GM18858 (cell line): ENCODE results near the gene ZNF579.
"Not testable (repeated sequence)": the region's sequence is repeated elsewhere in the genome, so short reads cannot be mapped to it uniquely, and the experiment has no call there.

Source experiments
- ATAC-seq: cut with Tn5 transposase; IDR thresholded peaks from one replicate; pipeline ENCODE4 v1.9.1; 2021; ENCODE audit not compliant: unreplicated experiment

The ZNF579 gene

DNA sequence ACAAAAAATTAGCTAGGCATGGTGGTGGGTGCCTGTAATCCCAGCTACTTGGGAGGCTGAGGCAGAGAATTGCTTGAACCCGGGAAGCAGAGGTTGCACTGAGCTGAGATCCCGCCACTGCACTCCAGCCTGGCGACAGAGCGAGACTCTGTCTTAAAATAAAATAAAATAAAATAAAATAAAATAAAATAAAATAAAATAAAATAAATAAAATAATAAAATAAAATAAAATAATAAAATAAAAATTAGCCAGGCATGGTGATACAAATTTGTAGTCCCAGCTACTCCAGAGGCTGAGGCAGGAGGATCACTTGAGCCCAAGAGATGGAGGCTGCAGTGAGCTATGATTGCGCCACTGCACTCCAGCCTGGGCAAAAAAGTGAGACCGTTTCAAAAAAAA lies 6.7 kb downstream of the ZNF579 start:
- ATAC-seq = not testable (repeated sequence)

DNA sequence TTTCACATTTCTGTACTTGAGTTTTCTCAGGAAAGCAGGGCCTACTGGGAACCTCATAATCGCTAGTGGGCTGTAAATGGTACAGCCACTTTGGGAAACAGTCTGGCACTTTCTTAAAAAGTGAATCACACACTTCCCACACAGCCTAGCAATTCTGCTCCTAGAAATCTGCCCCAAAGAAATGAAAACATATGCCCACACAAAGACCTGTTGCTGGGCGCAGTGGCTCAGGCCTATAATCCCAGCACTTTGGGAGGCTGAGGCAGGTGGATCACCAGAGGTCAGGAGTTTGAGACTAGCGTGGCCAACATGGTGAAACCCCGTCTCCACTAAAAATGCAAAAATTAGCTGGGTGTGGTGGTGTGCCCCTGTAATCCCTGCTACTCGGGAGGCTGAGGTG lies 11.2 kb downstream of the ZNF579 start:
- not testable (repeated sequence) for ATAC-seq

DNA sequence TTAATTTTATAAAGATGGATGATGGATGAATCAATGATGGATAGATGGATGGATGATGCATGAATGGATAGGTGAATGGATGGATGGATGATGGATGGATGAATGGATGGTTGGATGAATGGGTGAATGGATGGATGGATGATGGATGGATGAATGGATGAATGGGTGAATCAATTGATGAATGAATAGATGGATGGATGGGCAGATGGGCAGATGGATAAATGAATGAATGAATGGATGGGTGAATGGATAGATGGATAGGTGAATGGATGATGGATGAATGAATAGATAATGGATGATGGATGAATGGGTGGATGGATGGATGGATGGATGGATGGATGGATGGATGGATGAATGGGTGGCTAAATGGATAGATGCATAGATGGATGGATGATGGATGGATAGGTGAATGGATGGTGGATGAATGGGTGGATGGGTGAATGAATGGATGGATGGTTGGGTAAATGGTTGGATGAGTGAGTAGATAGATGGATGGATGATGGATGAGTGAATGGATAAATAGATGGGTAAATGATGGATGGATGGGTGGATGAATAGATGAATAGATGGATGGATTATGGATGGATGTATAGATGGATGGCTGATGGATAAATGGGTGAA lies 12.8 kb downstream of the ZNF579 start:
- no peak for ATAC-seq

DNA sequence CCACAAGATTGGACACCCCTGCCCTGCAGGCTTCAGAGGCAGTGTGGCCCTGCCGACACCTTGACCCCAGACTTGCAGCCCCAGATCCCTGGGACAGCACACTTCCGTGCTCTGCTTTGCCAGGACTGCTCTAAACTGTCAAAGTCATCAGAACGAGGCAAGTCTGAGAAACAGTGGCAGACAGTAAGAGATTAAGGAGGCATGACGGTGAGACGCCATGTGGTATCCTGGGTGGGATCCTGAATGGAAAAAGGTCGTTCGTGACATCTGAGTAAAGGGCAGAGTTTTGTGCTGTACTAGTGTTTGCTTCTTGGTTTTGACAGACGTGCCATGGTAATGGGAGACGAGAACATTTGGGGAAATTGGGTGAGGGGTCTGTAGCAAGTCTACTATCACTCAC lies 13.8 kb downstream of the ZNF579 start:
- no peak for ATAC-seq

DNA sequence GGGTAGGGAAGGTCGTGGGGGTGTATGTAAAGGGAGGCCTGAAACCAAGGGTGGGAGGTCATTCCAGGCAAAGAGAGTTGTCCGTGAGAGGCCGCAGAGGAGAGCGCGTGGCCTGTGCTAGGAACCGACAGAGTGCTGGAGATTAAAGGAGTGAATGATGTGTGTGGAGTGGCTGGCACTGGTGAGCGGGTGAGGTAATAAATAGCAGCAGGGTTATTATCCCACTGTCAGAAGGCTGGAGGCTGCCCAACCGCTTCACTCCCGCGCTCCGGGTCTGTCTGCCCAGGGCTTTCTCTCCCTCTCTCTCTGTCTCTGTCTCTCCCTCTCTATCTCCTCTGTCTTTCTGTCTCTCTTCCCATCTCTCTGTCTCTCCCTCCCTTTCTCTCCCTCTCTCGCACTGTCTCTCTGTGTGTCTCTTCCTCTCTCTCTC lies 17.4 kb downstream of the ZNF579 start:
- ATAC-seq = no peak

DNA sequence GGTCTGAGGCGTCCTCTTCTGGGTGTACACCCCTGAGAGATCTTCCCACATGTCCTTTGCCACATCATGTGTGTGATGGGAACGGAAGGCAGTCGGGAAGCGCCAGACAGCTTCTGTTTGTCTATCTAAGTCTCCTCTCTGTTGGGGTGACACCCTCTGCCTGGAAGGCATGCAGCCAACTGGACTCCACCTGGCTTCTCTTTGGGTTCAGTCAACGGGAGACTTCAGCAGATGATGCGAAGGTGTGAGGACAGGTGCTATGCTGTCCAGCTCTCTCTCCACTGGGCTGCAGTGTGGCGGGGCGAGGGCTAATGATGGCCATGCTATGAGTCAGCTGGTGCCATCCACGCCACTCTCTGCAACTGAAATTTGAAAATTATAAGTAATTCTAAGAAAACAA lies 21.0 kb downstream of the ZNF579 start:
- ATAC-seq = no peak

DNA sequence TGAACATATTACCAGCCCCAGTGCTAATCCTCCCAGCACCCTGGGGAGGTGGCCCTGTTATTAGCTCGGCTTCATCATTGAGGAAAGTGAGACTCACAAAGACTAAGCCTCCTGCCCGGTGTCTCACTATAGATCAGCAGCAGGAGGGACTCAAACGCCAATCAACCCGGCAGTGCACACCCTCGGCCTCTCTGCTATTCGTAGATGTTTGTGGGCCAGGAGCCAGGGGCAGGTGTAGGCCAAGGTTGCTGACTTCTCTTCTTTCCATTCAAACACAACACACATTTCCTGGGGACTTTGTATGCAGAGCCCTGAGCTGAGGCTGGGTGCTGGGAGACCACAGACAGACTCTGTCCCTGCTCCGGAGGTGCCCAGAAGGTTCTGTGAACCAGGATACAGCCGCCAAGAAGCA lies 25.9 kb downstream of the ZNF579 start:
- no peak for ATAC-seq

DNA sequence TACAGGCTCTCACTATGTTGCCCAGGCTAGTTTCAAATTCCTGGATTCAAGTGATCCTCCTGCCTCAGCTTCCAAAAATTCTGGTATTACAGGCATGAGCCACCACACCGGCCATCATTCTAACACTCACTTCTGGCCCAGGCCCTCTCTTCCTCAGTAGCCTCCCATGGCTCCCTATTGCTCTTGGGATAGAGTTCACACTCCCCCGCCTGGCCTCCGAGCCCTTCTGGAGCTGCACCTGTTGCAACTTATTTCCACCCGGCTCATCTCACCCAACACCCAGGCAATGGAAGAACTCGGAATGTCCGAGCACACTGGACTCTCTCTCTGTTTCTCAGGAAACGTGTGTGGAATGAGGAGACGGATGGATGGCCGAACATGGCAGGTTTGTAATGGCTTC lies 26.3 kb downstream of the ZNF579 start:
- ATAC-seq = no peak

DNA sequence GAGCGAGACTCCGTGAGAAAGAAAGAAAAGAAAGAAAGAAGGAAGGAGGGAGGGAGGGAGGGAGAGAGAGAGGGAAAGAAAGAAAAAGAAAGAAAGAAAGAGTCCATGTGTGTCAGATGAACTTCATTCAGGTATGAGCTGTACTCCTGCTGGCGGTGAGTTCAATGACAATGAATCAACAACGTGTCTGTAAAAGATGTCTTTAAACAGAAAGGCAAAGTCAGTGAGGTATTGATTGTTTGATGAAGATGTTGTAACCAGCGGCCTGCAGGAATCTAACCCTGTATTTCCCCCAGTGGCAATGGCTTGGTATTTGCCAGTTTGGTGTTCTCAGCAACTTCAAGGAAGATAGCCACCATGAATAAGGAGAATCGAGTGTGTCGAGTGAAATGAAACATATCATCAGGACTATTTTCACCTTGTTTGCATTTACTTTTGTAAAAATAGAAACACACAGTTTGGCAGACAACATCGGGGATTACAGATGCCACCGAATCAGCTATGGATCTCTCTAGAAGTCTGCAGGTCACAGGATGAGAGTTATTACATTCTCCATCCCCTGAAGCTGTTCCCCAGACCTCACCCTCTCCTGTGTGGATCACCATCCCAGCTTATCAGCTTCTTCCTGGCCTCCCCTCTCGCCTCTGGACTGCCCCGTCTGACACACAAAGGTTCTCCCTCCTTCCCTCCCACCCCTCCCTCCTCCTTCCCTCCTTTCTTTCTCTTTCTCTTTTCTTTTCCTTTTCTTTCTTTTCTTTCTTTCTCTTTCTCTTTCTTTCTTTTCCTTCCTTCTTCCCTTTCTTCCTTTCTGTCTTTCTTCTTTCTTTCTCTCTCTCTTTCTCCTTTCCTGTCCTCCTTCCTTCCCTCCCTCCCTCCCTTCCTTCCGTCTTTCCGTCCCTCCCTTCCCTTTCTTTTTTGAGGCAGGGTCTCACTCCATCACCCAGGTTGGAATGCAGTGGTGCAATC lies 27.1 kb downstream of the ZNF579 start:
- no peak for ATAC-seq

DNA sequence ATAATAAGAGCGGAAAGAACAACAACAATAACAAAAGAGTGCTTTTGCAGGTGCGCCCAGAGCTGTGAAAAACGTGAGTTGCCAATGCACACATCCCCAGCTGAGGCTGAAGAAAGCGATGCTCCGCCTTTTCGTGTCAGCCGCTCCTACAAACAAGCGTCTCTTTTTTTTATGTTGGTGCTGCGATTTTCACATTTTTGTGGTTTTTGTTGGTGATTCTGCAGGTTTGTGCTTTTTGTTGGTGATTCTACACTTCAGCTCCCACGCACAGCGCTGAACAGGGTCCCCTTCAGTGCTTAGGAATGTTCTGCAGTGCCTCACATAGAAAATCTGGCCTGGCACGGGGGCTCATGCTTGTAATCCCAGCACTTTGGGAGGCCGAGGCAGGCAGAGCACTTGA lies 28.0 kb downstream of the ZNF579 start:
- ATAC-seq = no peak

DNA sequence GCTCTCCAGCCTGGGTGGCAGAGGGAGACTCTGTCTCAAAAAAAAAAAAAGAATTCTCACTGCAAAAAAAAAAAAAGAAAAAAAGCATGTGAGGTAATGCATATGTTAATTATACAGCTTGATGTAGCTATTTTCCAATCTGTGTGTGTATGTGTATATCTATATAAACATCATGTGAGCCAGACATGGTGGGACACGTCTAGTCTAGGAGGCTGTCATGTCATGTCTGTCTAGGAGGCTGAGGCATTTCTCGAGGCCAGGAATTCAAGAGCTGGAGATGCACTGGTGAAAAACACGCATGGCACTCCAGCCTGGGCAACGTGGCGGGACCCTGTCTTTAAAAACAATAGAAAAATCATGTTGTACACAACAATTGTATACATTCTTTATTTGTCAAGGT lies 28.4 kb downstream of the ZNF579 start:
- no peak for ATAC-seq

DNA sequence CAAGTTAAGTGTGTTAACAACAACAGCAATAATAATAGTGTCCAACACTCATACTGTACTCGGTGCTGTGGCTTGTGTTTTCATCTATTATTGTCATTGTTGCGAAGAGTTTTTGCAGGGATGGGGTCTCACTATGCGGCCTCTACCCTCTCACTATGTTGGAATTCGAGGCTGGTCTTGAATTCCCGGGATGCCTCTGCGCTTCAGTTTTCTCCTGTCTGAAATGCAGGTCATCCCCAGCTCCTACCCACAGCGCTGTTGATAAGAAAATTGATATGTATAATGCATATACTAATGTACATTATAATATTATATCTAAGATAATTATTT lies 30.4 kb downstream of the ZNF579 start:
- no peak for ATAC-seq

DNA sequence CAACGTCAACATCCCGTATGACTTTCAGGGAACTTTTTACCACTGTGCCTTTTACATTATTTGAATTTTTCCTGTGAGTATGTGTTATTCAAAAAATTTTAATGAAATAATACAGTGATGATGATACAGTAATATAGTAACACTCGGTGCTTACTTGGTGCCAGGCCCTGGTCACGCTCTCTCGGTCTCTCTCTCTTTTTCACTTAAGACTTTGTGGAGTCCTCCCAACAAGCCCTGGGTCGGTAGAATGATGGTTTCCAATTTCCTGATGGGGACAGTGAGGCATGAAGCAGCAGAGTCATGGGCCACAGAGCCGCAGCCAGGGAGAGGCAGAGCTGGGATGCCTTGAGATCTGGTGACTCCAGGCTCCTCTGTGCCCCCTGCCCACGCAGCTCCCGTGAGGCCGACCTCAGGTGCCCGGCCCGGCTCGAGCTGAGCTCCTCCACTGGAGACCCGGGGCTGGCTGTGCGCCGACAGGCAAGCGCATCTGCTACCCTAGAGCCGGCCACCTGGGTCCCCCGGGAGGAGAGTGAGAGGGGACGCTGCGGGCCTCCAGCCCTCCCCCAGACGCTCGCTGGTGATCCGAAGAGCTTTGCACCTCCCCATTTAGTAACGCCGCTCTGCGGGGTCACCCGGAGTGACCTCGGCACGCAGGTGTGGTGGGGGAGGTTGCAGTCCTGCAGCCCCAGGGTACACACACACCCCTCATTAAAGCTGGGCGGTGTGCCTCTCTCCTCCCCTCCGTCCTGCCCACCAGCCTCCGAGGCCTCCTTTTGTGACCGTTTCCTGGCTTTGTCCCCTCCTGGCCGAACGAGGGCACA lies 30.9 kb downstream of the ZNF579 start:
- no peak for ATAC-seq

DNA sequence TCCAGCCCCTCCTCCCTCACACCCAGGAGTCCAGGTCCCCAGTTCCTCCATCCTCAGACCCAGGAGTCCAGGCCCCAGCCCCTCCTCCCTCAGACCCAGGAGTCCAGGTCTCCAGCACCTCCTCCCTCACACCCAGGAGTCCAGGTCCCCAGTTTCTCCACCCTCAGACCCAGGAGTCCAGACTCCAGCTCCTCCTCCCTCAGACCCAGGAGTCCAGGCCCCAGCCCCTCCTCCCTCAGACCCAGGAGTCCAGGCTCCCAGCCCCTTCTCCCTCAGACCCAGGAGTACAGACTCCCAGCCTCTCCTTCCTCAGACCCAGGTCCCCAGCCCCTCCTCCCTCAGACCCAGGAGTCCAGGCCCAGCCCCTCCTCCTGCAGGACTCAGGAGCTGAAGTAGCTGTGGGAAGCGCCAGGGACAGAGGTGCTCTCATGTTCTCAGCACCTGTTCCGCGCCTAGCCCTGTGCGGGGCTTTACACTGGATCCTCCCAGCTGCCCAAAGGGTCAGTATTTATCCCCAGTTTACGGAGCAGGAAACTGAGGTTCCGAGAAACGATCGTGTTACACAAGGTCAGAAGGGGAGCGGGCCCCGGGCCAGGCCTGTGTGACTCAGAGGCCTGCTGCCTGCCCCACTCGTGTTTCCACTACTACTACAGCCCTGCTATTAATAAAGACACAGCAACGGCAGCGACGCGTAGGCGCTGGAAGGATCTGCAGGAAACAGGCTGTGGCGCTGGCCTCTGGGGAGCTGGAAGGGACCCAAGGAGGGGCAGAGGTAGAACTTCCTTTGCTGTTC lies 33.6 kb downstream of the ZNF579 start:
- no peak for ATAC-seq

DNA sequence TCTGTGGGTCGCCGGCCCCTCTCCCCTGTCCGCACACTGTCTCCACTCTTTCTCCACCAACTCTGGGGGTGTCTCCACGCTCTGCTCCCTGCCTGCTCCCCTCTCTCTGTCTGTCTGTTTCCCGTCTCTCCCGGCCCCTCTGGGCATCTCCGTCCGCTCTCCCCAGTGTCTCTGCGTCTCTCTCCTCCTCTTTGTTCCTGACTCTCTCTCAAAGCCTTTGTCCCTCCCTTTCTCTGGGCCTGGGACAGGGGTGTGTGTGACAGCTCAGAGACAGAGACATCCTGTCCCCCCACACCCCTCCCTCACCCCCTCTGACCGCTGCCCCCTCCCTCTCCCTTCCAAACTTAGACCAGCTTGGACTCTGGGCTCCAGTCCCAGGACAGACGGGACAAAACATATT lies 34.6 kb downstream of the ZNF579 start:
- ATAC-seq = no peak

DNA sequence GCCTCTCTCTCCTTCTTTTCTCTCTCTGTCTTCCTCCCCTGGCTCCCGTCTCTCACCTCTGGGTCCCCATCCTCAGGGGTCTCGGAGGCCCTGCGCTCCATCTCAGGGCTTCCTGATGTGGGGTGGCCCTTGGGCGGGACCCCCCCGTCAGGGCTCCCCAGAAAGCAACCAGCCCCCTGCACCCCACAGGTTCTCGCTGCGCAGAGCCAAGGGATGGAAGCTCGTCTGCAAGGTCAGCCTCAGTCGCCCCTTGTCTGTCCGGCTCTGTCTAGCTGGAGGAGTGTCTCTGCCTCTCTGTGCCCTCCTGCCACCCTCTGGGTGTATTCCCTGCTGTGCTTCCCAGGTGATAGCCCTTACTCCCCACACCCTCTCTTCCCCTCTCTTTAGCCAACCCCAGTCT lies 35.2 kb downstream of the ZNF579 start, which contains the start of gene SBK3:
Gene SBK3, minus strand, starts transcription at position 101 of the 400 bp plus-strand sequence. Its CDS starts 0 bp downstream, at position 101.
- ATAC-seq = no peak

DNA sequence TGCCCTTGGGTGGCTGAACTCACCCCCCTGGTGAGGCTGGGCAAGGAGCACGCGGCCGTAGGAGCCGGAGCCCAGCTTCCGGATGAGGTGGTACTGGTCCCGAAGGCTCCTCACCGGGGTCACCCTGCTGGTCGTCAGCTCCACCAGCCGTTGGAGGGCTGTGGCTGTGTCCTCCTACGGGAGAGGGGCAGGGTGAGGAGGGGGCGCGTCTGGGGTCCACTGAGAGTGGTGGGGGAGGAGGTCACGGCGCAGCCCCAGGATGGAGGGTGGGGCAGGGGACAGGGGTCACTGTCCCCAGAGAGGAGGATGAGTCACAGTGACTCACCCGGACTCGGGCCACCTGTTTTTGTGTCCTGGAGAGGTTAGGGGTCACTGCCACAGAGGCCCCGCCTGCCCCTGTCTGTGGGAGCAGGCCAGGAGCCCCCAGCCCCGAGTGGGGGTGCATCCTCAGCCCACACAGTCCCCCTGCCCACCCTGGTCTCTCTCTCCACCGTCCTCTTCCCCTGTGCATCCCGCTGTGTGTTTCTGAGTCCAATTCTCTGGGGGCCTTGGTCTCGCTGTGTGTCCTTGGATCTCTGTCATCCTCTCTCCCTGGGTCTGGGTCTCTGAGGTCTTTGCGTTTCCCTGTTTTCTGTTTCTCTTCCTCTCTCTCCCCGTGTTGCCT lies 35.7 kb downstream of the ZNF579 start:
- no peak for ATAC-seq

DNA sequence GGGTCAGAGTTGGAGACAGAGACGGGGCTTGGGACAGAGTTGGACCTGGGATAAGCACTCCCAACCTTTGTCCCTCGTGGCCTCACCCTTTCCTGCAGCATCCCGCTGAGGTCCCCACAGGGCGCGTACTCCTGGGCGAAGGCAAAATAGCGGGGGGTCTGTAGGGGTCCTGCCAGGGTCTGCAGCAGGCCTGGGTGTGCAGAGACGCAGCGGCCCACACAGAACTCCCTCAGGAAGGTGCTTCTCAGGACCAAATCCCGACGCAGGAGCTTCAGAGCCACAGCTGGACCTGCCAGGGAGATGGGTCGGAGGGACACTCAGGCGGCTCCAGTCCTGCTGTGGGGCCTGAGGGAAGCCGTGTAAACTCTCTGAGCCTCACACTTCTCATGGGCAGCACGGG lies 36.6 kb downstream of the ZNF579 start:
- ATAC-seq = no peak

DNA sequence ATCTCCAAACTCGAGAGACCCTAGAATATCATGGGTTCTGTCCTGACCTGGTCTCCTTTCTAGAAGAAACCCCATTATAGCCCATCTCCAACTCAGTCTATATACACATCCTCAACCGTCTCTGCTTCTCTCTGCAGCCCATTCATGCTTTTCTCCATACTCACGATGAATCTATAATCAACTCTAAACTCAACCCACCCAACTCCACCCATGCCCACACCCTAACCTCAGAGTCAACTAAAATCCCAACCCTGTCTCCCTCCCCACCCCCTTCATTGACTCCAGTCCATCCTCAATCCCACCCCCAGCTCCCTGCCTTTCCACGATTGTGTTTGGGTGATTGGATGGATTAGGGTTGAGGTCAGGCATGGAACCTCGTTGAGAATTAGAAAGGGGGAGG lies 37.1 kb downstream of the ZNF579 start:
- ATAC-seq = no peak

DNA sequence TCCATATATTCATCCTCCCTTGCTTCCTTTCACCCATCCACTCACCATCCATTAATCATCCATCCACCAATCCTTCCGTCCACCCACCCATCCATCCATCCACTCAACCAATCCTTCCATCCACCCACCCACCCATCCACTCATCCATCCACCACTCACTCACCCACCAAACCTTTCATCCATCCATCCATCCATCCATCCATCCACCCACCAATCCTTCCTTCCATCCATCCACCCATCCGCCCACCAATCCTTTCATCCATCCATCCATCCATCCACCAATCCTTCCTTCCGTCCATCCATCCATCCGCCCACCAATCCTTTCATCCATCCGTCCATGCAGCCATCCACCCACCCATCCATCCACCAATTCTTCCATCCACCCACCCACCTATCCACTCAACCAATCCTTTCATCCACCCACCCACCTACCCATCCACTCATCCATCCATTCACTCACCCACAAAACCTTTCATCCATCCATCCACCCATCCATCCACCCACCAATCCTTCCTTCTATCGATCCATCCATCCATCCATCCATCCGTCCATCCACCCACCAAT lies 38.3 kb downstream of the ZNF579 start:
- no peak for ATAC-seq
